H1 (cell line): ENCODE results near the gene CAPN14. TPM values are rescaled to one million over a fixed set of nuclear protein-coding genes. Genes with fewer than 3 reads are reported as not detected.

Source experiments
- CBX5 ChIP-seq: fragments of 300-800, 300-1000 bp; sonication (generic); IDR thresholded peaks from 2 replicates; pipeline ENCODE4 v1.7.1; 2016; ENCODE audit warnings: antibody characterized with exemption, low read length, low read depth
- CBX8 ChIP-seq: fragments of 300-800, 300-1000 bp; sonication (generic); IDR thresholded peaks from 2 replicates; pipeline ENCODE4 v1.7.1; 2016; ENCODE audit warnings: low read depth, low read length, borderline replicate concordance
- CHD1 ChIP-seq: IDR thresholded peaks from 2 replicates; pipeline ENCODE4 v1.6.1; 2012; ENCODE audit warnings: low read depth, low read length, improper control_type of control experiment
- EP300 ChIP-seq, 2 experiments: IDR thresholded peaks; 1 replicate in 1 of 2; 2 replicates in 1 of 2; pipeline ENCODE4 v1.6.1; 2011 to 2012; ENCODE audit warnings: low read depth in 2 of 2, low read length in 2 of 2, mild to moderate bottlenecking in 2 of 2, borderline replicate concordance in 1 of 2, inconsistent platforms in 1 of 2, moderate library complexity in 1 of 2
- FOSL1 ChIP-seq: IDR thresholded peaks from 2 replicates; pipeline ENCODE4 v1.6.1; 2011; ENCODE audit warnings: mild to moderate bottlenecking, low read depth, low read length, moderate library complexity; ENCODE audit not compliant: insufficient read depth
- USF2 ChIP-seq: IDR thresholded peaks from 2 replicates; pipeline ENCODE4 v1.6.1; 2011; ENCODE audit warnings: low read length, improper control_type of control experiment
- polyA plus RNA-seq, 7 experiments: library from polyadenylated mRNA; depleted of rRNA in 3 of 7; stranded (reverse) in 5 of 7; unstranded in 2 of 7; fragments of >200 nt in 5 of 7; fragments of 200-250 nt in 2 of 7; gene quantifications; 1 replicate in 5 of 7; 2 replicates in 1 of 7; 4 replicates in 1 of 7; pipeline versions ENCODE4 v1.2.1 to v1.2.3, GENCODE V29; 2011 to 2013; ENCODE audit warnings: missing spikeins in 2 of 7, mixed read lengths in 2 of 7
- total RNA-seq: library from RNA; stranded (reverse); fragmentation: NEBNext Ultra II Directional; extraction: Animal tissue kit (Norgen Biotek cat#: 25700); gene quantifications from 2 replicates; pipeline ENCODE4 v1.2.1, GENCODE V29; 2021

CAPN14 gene
- total and polyA plus RNA-seq, 2 of the 8 experiments (the other 6 are each of a cell fraction or from before 2014, with no cell fraction given), result 0.07 TPM; not detected in 1

- TF ChIP-seq USF2, result no peak
- TF ChIP-seq EP300 (IDR thresholded peaks at IDR 0.05; ENCODE audit: borderline replicate concordance in 1 of 2, low read depth in 2 of 2, low read length in 2 of 2), result no peak
- no peak for TF ChIP-seq CHD1
- TF ChIP-seq CBX8, result no peak
- no peak for TF ChIP-seq CBX5
- no peak for TF ChIP-seq FOSL1
Observed at GRCh38 chr2:31136732-31137131, 80.6 kb downstream of the CAPN14 start (continued).
